Adipose tissue (tissue), 3 donors: Measurements from ENCODE around the gene CCDC117. TPM values are rescaled to one million over a fixed set of nuclear protein-coding genes. Genes with fewer than 3 reads are reported as not detected.
"Not testable (repeated sequence)": the region's sequence is repeated elsewhere in the genome, so short reads cannot be mapped to it uniquely, and the experiment has no call there.

Experiments
- H3K27ac ChIP-seq: one replicate; pipeline ENCODE4 v1.5.1; 2013; ENCODE audit warnings: low read depth, low read length
- WGBS, 3 donors: extraction: QIAGEN DNeasy Blood & Tissue Kit; methylation state at CpG; one replicate each; pipeline ENCODE4 v1.1.7; 2013; 5-methylcytosine and 5-hydroxymethylcytosine counted together
- polyA plus RNA-seq, 3 donors: library from polyadenylated mRNA; stranded (reverse); fragments of 200-250 nt; gene quantifications; one replicate each; pipeline ENCODE4 v1.2.3, GENCODE V29; 2013
- donor health status: healthy with polysubstance abuse.
- donor health status: Bipolar disorder and iron deficiency.
- donor health status: healthy.

The CCDC117 gene, protein sequence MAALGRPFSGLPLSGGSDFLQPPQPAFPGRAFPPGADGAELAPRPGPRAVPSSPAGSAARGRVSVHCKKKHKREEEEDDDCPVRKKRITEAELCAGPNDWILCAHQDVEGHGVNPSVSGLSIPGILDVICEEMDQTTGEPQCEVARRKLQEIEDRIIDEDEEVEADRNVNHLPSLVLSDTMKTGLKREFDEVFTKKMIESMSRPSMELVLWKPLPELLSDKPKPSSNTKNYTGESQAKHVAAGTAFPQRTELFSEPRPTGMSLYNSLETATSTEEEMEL
- 10 to 100 TPM in 1 of 3 donors, 1 to 10 TPM in 2; 5.1 to 13.3 (median 6.7) TPM for polyA plus RNA-seq

DNA sequence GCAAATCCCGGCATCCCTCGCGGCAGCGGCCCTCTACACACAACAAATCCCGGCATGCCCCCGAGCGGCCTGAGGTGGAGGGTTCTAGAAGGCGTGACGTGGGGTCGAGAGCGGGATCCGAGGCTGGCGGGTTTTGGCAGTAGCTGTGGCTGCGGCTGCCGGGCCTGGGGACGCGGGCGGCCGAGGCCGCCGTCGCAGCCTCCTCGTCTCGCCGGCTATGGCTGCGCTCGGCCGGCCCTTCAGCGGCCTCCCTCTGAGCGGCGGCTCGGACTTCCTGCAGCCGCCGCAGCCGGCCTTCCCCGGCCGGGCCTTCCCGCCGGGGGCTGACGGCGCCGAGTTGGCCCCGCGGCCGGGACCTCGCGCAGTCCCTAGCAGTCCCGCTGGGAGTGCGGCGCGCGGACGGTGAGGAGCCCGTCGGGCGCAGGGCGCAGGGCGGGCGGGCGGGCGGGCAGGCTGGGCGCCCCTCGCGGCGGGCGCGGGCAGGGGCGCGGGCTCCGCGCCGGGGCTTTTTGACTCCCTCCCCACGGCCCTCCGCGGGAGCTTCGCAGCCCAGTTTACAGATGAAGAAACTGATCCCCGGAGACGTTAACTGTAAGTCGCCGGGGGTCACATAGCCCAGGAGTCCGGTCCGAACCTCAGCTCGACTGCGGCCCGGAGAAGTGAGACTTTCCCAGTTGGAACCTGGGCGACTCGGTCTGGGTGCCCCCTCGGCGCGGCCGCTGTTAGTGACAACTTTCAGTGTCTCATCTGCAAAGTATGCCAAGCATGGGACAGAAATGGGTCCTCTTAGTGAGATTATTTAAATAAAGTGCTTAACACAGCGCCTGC, at the start of gene CCDC117:
Gene CCDC117, plus strand, starts transcription at position 63 of the 828 bp plus-strand sequence. Its CDS starts 155 bp downstream, at position 218.
- H3K27ac ChIP-seq: peak within 1 kb of the TSS; percentile 28
- WGBS, 3 donors: 0% methylated on average over 67 to 92 of the region's 92 CpGs

DNA sequence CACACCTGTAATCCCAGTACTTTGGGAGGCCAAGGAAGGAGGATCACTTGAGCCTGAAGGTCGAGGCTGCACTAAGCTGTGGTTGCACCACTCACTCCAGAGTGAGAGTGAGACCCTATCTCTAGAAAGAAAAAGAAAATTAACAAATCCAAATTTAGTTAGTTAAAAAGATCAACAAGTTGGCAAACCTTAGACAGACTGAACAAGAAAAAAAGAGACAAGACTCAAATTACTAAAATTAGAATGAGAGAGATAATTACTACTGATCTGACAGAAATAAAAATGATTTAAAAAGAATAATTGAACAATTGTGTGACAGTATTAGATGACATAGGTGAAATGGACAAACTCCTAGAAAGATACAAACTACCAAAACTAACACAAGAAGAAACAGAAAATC, 44.5 kb upstream of the CCDC117 start:
- WGBS, 3 donors: 95 to 96% (median 96%) methylated on average over 1 of the region's 1 CpG
- no peak overlapping the region for H3K27ac ChIP-seq

DNA sequence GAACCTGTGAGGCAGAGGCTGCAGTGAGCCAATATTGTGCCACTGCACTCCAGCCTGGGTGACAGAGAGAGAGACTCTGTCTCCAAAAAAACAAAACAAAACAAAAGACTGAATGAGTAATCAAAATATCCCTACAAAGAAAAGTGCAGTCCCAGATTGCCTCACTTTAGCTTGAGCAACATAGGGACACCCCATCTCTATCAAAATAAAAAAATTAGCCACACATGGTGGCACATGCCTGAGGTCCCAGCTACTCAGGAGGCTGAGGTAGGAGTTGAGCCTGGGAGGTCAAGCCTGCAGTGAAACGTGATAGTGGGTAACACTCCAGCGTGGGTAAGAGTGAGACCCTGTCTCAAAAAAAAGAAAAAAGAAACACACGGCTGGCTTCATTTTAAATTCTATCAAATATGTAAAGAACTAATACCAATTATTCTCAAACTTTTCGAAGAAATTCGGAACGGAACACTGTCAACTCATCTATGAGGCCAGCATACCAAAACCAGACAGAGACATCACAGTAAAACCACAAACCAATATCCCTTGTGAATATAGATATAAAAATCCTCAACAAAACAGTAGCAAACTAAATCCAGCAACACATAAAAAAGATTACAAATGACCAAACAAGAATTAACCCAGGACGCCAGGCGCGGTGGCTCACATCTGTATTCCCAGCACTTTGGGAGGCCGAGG, 43.7 kb upstream of the CCDC117 start:
- WGBS, 3 donors: 96% methylated on average over 10 of the region's 10 CpGs
- no peak overlapping the region for H3K27ac ChIP-seq

DNA sequence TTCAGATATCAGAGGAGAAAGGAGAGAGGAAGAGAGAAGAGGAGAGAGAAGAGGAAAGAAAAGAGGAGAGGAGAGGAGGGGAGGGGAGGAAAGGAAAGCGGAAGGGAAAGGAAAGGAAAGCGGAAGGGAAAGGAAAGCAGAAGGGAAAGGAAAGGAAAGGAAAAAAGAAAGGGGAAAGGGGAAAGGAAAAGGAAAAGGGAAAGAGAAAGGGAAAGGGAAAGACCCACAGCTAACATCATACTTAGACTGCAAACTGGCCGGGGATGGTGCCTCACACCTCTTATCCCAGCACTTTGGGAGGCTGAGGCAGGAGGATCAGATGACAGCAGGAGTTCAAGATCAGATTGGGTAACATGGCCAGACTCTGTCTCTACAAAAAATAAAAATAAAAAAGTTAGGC, 42.3 kb upstream of the CCDC117 start:
- WGBS, 3 donors: 93 to 98% (median 96%) methylated on average over 3 of the region's 3 CpGs

DNA sequence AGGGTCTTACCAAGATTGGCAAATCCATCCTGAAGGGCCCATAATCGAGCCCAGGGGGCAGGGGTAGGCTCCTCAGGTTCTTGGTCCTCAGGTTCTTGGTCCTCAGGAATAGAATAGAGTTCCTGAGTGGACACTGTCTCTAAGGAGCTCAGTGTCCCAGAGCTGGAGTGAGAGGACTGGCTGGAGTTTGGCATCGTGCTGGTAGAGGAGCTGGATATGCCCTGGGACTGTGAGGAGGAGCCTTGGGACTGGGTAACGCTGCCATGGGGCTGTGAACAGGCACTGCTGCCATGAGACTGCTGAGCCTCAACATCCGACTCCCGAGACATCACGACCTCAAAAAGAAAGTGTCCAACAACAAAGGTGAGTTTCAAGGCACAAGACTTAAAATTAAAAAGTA, 38.1 kb upstream of the CCDC117 start:
- WGBS, 3 donors: 90 to 96% (median 96%) methylated on average over 6 of the region's 6 CpGs
- H3K27ac ChIP-seq: no peak overlapping the region

More for the DNA sequence above, 42.3 kb upstream of the CCDC117 start:
- H3K27ac ChIP-seq: no peak overlapping the region

DNA sequence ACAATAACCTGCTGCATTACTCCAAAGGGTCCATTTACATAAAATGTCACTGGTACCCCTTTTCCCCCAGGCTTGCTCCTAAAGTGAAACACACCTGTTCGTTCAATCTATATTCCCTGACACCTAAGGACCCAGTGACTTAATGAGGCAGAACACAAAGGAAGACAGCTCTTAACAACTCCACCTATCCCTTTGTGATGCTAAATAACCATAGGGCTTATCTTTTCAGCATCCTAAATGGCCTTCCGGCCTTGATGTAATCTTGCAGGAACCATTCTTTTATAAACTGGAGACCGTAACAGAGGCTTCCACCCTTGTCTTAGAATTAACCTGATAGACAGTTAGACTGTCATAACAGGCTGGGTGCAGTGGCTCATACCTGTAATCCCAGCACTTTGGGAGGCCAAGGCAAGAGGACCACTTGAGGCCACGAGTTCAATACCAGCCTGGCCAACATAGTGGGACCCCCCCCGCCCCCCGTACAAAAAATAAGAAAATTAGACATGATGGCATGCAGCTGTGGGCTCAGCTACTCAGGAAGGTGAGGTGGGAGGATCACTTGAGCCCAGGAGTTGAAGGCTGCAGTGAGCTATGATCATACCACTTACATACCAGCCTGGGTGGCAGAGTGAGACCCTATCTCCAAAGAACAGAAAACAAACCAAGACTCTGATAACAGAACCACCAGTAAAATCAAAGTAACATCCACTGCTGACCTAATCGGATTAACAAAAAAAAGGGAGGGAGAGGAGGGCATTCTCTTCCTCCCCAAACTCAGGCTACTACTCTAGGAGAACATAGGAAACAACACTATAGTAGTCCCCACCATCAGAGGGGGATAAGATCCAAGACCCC, 36.0 kb upstream of the CCDC117 start:
- no peak overlapping the region for H3K27ac ChIP-seq
- WGBS, 3 donors: 80 to 87% (median 84%) methylated on average over 7 of the region's 7 CpGs

DNA sequence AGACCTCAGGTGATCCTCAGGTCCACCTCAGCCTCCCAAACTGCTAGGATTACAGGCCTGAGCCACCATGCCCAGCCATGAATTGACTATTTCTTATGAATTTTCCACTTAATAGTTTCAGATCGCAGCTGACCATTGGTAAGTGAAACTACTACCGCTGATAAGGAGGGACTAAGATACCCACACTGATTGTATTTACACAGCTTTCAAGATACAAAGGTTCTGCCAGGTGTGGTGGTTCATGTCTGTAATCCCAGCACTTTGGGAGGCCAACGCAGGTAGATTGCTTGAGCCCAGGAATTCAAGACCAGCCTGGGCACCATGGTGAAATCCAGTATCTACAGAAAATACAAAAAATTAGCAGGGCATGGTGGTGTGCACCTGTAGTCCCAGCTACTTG, 34.8 kb upstream of the CCDC117 start:
- WGBS, 3 donors: 32 to 97% (median 90%) methylated on average over 3 of the region's 3 CpGs
- no peak overlapping the region for H3K27ac ChIP-seq

DNA sequence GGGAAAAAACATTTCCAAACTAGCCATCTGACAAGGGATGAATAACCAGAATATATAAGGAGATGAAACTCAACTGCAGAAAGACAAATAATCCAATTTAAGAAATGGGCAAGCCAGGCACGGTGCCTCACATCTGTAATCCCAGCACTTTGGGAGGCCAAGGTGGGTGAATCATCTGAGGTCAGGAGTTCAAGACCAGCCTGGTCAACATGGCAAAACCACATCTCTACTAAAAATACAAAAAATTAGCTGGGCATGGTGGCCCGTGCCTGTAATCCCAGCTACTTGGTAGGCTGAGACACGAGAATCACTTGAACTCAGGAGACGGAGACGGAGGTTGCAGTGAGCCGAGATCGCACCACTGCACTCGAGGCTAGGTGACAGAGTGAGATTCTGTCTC, 33.6 kb upstream of the CCDC117 start:
- 91 to 94% (median 92%) methylated on average over 8 of the region's 8 CpGs for WGBS, 3 donors
- H3K27ac ChIP-seq: not testable (repeated sequence)

DNA sequence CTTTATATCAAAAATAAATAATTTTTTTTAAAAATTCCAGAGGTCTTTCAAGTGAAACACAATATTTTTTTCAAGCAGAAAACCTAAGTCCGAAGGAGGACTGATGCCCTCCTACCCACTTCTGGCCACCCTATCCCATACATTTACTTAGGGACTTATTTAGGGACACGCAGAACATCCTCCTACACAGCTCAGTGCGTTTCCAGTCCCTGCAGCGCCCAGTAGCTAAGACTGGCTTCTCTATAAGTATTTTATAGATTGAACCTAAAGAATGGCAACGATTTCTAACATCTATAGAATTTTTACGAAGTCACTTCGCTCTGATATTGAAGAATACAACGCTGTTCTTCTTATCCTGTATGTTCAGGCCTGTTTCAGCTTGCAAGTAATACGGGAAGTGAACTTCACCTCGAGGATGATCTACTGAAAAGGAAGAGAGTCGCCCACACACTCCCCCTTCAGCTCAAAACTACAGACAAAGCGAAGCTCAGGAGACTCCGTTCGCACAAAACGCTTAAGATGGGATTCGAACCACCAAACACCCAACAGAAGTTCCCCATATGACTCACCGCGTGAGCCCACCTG, 31.2 kb upstream of the CCDC117 start:
- H3K27ac ChIP-seq: no peak overlapping the region
- 6 to 10% (median 9%) methylated on average over 18 of the region's 18 CpGs for WGBS, 3 donors

DNA sequence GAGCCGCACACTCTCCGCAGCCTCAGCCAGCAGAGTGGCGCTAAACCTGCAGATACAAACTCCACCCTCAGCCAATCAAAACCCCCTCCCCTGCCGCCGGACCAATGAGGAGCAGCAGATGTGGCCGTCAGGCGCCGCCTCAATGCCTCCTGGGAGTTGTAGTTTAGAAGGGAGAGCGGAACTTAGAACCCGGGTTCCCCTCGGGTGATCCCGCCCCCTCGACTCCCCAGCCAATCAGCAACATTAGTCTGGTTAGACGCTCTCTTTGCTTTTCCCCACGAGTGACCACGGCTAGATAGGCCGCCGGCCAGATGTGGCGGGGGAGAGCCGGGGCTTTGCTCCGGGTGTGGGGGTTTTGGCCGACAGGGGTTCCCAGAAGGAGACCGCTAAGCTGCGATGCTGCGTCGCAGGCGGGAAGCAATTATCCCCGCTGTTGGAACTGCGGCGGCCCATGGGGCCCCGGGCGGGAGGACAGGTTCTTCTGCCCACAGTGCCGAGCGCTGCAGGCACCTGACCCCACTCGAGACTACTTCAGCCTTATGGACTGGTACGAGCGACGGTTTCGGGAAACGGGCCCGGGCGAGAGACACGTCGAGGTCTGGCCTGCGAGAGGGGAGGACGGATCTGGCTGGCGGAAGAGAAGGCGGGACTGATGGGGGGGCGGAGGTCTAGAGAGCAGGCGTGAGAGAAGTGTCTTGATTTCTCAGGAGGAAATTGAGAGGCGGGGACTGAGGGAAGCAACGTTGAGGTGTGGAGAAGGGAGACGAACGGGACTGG, 30.5 kb upstream of the CCDC117 start, which contains the start of the genes CHEK2 and HSCB:
Gene CHEK2, minus strand, starts transcription at position 36 of the 777 bp plus-strand sequence. CDS start 7,099 bp downstream, outside the sequence.
Gene HSCB, plus strand, starts transcription at position 255 of the 777 bp plus-strand sequence. Its CDS starts 57 bp downstream, at position 312.
- H3K27ac ChIP-seq: peak within 1 kb of the TSS; percentile 3
- WGBS, 3 donors: 0% methylated on average over 54 of the region's 54 CpGs

DNA sequence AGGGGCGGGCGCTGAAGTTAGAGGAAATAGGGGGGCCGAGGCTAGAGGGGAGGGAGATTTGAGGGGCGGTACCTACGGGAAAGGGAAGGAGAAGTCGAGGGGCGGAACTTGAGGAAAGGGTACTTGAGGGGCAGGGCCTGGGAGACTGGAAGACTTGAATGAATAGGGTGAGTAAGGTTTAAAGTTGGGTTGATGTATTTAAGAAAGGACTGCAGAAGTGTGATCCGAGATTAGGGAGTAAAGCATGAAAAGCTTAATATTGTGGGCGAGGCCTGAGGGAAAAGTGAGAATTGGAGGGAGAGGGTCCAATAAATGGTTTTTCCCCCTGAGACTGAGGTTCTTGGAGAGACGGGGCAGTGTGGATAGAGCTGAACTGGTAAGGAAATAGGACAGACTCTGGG, 29.9 kb upstream of the CCDC117 start:
- peak overlapping the region; percentile 3 for H3K27ac ChIP-seq
- WGBS, 3 donors: 2 to 4% (median 3%) methylated on average over 10 of the region's 10 CpGs

DNA sequence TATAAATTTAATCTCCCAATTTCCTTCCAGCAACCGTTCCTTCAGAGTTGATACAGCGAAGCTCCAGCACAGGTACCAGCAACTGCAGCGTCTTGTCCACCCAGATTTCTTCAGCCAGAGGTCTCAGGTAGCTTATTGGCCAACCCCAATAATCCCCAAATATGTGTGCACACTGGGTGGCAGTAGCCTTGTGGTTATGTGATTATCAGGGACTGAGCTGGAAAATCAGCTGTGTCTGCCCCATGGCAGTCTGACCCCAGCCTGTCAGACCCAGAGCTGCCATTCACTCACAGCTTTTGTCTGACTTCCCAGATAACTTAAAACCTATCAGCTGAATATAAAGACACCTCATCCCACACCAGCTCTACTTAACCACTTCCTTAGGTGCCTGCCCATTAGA, 28.6 kb upstream of the CCDC117 start:
- H3K27ac ChIP-seq: no peak overlapping the region
- WGBS, 3 donors: 90 to 96% (median 94%) methylated on average over 3 of the region's 3 CpGs

DNA sequence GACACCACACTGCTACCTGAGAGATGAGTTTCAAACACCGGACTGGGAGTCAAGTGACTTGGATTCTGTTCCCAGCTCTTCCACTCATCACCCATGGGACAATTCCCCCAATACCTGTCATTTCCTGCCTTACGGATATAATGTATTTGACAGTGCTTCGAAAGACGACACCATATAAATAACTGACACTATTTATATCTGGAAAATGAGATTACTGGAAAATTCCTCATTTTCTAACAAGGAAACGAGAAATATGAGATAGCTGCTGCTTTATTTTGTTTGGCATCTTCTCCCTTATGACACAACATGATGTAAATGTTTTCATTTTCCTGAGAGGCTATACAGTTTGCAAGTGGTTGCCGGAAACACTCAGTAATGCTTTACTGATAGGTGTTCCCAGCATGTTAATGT, 22.0 kb upstream of the CCDC117 start:
- WGBS, 3 donors: 73 to 81% (median 75%) methylated on average over 6 of the region's 6 CpGs
- no peak overlapping the region for H3K27ac ChIP-seq

DNA sequence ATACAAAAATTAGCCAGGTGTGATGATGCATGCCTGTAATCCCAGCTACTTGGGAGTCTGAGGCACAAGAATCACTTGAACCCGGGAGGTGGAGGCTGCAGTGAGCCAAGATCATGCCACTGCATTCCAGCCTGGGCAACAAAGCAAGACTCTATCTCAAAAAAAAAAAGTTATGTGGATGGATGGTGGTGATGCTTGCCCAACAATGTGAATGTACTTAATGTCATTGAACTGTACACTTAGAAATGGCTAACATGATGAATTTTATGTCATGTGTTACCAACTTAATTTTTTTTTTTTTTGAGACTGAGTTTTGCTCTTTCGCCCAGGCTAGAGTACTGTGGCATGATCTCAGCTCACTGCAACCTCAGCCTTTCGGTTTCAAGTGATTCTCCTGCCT, 18.0 kb upstream of the CCDC117 start:
- 92 to 97% (median 96%) methylated on average over 3 of the region's 3 CpGs for WGBS, 3 donors
- H3K27ac ChIP-seq: not testable (repeated sequence)

DNA sequence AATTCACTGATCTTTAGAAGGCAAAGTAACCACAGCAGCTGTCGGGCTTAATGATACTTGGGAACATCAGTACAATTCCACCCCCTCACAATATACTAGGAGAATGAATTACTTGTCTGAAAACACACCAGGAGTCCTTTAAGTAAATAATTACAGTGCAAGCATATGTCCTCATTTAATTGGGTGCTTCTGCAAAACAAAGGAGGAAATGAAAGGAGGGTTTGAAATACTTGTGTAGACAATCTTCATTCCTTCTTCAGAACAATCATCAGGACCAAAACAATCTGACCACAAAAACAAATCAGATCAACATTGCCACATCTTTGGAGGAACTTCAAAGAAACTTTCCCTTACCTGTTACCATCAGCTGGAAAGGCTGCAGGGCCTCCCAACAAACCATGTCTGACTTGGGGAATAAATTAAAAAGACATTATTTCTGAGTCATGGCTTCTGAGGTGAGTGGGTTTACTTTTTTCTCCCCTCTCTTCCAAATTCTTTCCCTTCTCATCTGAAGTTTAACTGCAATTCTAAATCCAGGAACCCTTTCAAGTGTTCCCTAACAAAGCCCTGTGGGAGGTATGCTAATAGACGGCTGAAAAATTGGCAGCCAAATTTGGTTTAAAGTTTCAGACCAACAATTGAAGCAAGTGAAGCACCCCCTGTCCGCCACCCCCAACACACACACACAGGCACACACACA, 12.5 kb upstream of the CCDC117 start:
- 72 to 77% (median 76%) methylated on average over 3 of the region's 3 CpGs for WGBS, 3 donors
- H3K27ac ChIP-seq: no peak overlapping the region

DNA sequence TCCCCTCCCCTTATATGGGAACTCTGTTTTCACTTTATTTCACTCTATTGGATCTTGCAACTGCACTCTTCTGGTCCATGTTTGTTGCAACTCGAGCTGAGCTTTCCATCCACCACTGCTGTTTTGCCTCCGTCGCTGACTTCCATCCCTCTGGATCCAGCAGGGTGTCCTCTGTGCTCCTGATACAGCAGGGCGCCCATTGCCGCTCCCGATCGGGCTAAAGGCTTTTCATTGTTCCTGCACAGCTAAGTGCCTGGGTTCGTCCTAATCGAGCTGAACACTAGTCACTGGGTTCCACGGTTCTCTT, 11.1 kb upstream of the CCDC117 start:
- WGBS, 3 donors: 94 to 96% (median 96%) methylated on average over 10 of the region's 10 CpGs

DNA sequence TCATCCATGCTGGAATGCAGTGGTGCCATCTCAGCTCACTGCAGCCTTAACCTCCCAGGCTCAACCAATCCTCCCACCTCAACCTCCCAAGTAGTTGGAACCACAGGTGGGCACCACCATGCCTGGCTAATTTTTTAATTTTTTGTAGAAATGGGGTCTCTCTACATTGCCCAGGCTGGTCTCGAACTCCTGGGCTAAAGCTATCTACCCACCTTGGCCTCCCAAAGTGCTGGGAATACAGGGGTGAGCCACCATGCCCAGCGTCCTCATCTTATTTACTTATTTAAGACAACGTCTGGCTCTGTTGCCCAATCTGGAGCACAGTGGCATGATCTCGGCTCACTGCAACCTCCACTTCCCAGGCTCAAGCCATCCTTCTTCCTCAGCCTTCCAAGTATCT, 10.5 kb upstream of the CCDC117 start:
- not testable (repeated sequence) for H3K27ac ChIP-seq
- WGBS, 3 donors: 88 to 95% (median 94%) methylated on average over 4 of the region's 4 CpGs

More for the DNA sequence above, 11.1 kb upstream of the CCDC117 start:
- H3K27ac ChIP-seq: no peak overlapping the region
